HG03520 (cell line): ENCODE data around the gene KRTAP5-6.

Source experiments
- ATAC-seq: cut with Tn5 transposase; IDR thresholded peaks from one replicate; pipeline ENCODE4 v1.9.1; 2021; ENCODE audit warnings: mild to moderate bottlenecking, moderate library complexity; ENCODE audit not compliant: unreplicated experiment

KRTAP5-6 gene

GRCh38 chr11:1746511-1746931 is 49.5 kb downstream of the KRTAP5-6 start:
- no peak for ATAC-seq

GRCh38 chr11:1746956-1747752 is 50.2 kb downstream of the KRTAP5-6 start:
- ATAC-seq: no peak
